Caco-2 (cell line): ENCODE results near the gene SLC7A5. TPM values are rescaled to one million over a fixed set of nuclear protein-coding genes. Genes with fewer than 3 reads are reported as not detected.

Source experiments
- BruUV-seq: library from RNA; stranded (reverse); fragments of 400-500 nt; replicated peaks from 2 replicates; lab custom pipeline; 2021; lab: Mats Ljungman, UMichigan
- CTCF ChIA-PET: fragments of 300-600 bp; sonication (Branson Sonifier 250); formaldehyde crosslinking; loops from one replicate; lab custom pipeline; 2022; ENCODE audit warnings: antibody characterized with exemption; lab: Charles Lee
- POLR2A ChIA-PET: fragments of 300-600 bp; sonication (Branson Sonifier 250); formaldehyde crosslinking; loops from one replicate; lab custom pipeline; 2022; ENCODE audit warnings: antibody characterized with exemption; lab: Charles Lee
- DNase-seq, 2 experiments: peaks; one replicate each; pipeline versions ENCODE4 v3.0.0 to v3.0.0-alpha.2; 2020 to 2022
- H3K27me3 ChIP-seq: replicated peaks from 2 replicates; pipeline ENCODE4 v1.6.0; 2011; ENCODE audit warnings: low read length; ENCODE audit not compliant: control insufficient read depth, insufficient read depth
- H3K36me3 ChIP-seq: 2 replicates; pipeline ENCODE4 v1.5.1; 2011; ENCODE audit warnings: low read length; ENCODE audit not compliant: control insufficient read depth, insufficient read depth
- H3K4me1 ChIP-seq: fragments of 250-450 bp; sonication (Bioruptor Pico); 2 replicates; pipeline ENCODE4 v1.5.1; 2020; ENCODE audit warnings: mild to moderate bottlenecking
- H3K4me3 ChIP-seq: 2 replicates; pipeline ENCODE4 v1.5.1; 2011; ENCODE audit warnings: low read depth, mild to moderate bottlenecking, control low read depth, low read length
- H3K9me3 ChIP-seq: fragments of 250-450 bp; sonication (Bioruptor Pico); 2 replicates; pipeline ENCODE4 v1.5.1; 2020; ENCODE audit warnings: mild to moderate bottlenecking, moderate library complexity
- H3K27ac Mint-ChIP-seq: one replicate; pipeline ENCODE4 v1.8.0; 2022; ENCODE audit warnings: mixed read lengths; ENCODE audit not compliant: unreplicated experiment
- H3K27me3 Mint-ChIP-seq: one replicate; pipeline ENCODE4 v1.8.0; 2022; ENCODE audit warnings: mixed read lengths; ENCODE audit not compliant: insufficient read depth, unreplicated experiment
- H3K36me3 Mint-ChIP-seq: one replicate; pipeline ENCODE4 v1.8.0; 2022; ENCODE audit warnings: mild to moderate bottlenecking, mixed read lengths; ENCODE audit not compliant: insufficient read depth, unreplicated experiment
- H3K4me1 Mint-ChIP-seq: one replicate; pipeline ENCODE4 v1.8.0; 2022; ENCODE audit warnings: low read depth, mixed read lengths; ENCODE audit not compliant: unreplicated experiment
- H3K4me3 Mint-ChIP-seq: one replicate; pipeline ENCODE4 v1.8.0; 2022; ENCODE audit warnings: mild to moderate bottlenecking, moderate library complexity, mixed read lengths; ENCODE audit not compliant: unreplicated experiment
- H3K9me3 Mint-ChIP-seq: one replicate; pipeline ENCODE4 v1.8.0; 2022; ENCODE audit warnings: mixed read lengths; ENCODE audit not compliant: unreplicated experiment
- CTCF ChIP-seq, 2 experiments: fragments of 200-600 bp in 1 of 2; IDR thresholded peaks; 1 replicate in 1 of 2; 2 replicates in 1 of 2; pipeline versions ENCODE4 v1.5.1 to v1.8.0; 2011 to 2022; ENCODE audit warnings: antibody characterized with exemption in 1 of 2, control low read depth in 1 of 2, inconsistent platforms in 1 of 2, low read depth in 1 of 2, low read length in 1 of 2, mild to moderate bottlenecking in 1 of 2, moderate library complexity in 1 of 2; ENCODE audit not compliant: insufficient read depth in 1 of 2, severe bottlenecking in 1 of 2, unreplicated experiment in 1 of 2
- intact Hi-C: fragments of 100-400 bp; cut with micrococcal nuclease; formaldehyde crosslinking; loops from one replicate; pipeline ENCODE4 v1.10.0; 2022; ENCODE audit not compliant: unreplicated experiment
- total RNA-seq: library from RNA; stranded (reverse); gene quantifications from 2 replicates; pipeline ENCODE4 v1.2.3, GENCODE V29; 2022

SLC7A5 gene
- total RNA-seq, 1 experiment from 2014 or later = 534 TPM

GRCh38 chr16:87853411-87854052 is 15.8 kb downstream of the SLC7A5 start:
- Mint-ChIP-seq H3K9me3 (no peaks in the 10 kb centered on the region), H3K27ac (peak overlapping the region; percentile 99), H3K36me3 (peaks cover 100% of the 10 kb centered on the region), H3K4me1 (peaks cover 52% of the 10 kb centered on the region), H3K27me3 (no peaks in the 10 kb centered on the region), H3K4me3 (peak overlapping the region; percentile 64)
- CTCF ChIA-PET = interaction anchor here (0.6 to 1.7 kb wide), 5 partner anchors 17 to 76 kb away, joined by 3 to 9 read pairs (median 5); no protein-coding TSS in a partner anchor
- peaks cover 5% of the 10 kb centered on the region; the same call in 1 of the 2 replicates for H3K36me3 ChIP-seq
- peak; percentile 93 to 95 for DNase-seq
- POLR2A ChIA-PET = interaction anchor here (0.7 to 3.3 kb wide), 7 partner anchors 13 to 98 kb away, joined by 3 to 38 read pairs (median 4); partner anchors contain the start of genes BANP and SLC7A5
- H3K4me1 ChIP-seq = peaks cover 72% of the 10 kb centered on the region
- TF ChIP-seq CTCF (IDR thresholded peaks at IDR 0.05; ENCODE audit: insufficient read depth in 1 of 2, low read depth in 1 of 2, low read length in 1 of 2, severe bottlenecking in 1 of 2, unreplicated experiment in 1 of 2) = no peak
- intact Hi-C loops = loop anchor here (5.0 kb wide), 1 partner anchor 94 kb away; no protein-coding TSS in a partner anchor
- no TSS peak for BruUV-seq
- no peaks in the 10 kb centered on the region for H3K9me3 ChIP-seq
- H3K27me3 ChIP-seq = no peaks in the 10 kb centered on the region
- peak overlapping the region; percentile 17; the same call in 1 of the 2 replicates for H3K4me3 ChIP-seq

- H3K36me3 Mint-ChIP-seq = peaks cover 100% of the 10 kb centered on the region
- H3K27ac Mint-ChIP-seq = peak overlapping the region; percentile 99
- Histone ChIP-seq H3K4me1 (peaks cover 68% of the 10 kb centered on the region), H3K36me3 (0 out of 2 replicates have a peak, but pooled peaks cover 5% of the 10 kb centered on the region), H3K27me3 (no peaks in the 10 kb centered on the region), H3K4me3 (no peak overlapping the region), H3K9me3 (no peaks in the 10 kb centered on the region)
- peak overlapping the region; percentile 64 for H3K4me3 Mint-ChIP-seq
- ChIA-PET POLR2A (interaction anchor here (0.5 to 3.3 kb wide), 4 partner anchors 12 to 537 kb away, joined by 3 to 38 read pairs (median 8); partner anchors contain the start of gene SLC7A5), CTCF (interaction anchor here (0.6 to 5.4 kb wide), 2 partner anchors 13 to 19 kb away, joined by 5 to 106 read pairs; partner anchors contain the start of gene SLC7A5)
- no peak for DNase-seq
- no peak for TF ChIP-seq CTCF (IDR thresholded peaks at IDR 0.05; ENCODE audit: insufficient read depth in 1 of 2, low read depth in 1 of 2, low read length in 1 of 2, severe bottlenecking in 1 of 2, unreplicated experiment in 1 of 2)
- H3K9me3 Mint-ChIP-seq = no peaks in the 10 kb centered on the region
- intact Hi-C loops = loop anchor here (2.0 to 5.0 kb wide), 2 partner anchors 73 to 96 kb away; no protein-coding TSS in a partner anchor
- H3K4me1 Mint-ChIP-seq = peaks cover 46% of the 10 kb centered on the region
- no TSS peak for BruUV-seq
- H3K27me3 Mint-ChIP-seq = no peaks in the 10 kb centered on the region
Observed at GRCh38 chr16:87851601-87852000, 17.7 kb downstream of the SLC7A5 start.

- intact Hi-C loops = loop anchor here (2.0 to 5.0 kb wide), 2 partner anchors 72 to 96 kb away; no protein-coding TSS in a partner anchor
- no peak for TF ChIP-seq CTCF (IDR thresholded peaks at IDR 0.05; ENCODE audit: insufficient read depth in 1 of 2, low read depth in 1 of 2, low read length in 1 of 2, severe bottlenecking in 1 of 2, unreplicated experiment in 1 of 2)
Observed at GRCh38 chr16:87851141-87851587, 18.1 kb downstream of the SLC7A5 start.

More at GRCh38 chr16:87851141-87851587, 18.1 kb downstream of the SLC7A5 start:
- Mint-ChIP-seq H3K4me3 (no peak overlapping the region), H3K27me3 (no peaks in the 10 kb centered on the region), H3K36me3 (peaks cover 100% of the 10 kb centered on the region), H3K4me1 (peaks cover 43% of the 10 kb centered on the region), H3K9me3 (no peaks in the 10 kb centered on the region), H3K27ac (peak overlapping the region; percentile 99)
- no peak overlapping the region for H3K4me3 ChIP-seq
- no peaks in the 10 kb centered on the region for H3K27me3 ChIP-seq
- peaks cover 63% of the 10 kb centered on the region for H3K4me1 ChIP-seq
- ChIA-PET CTCF (interaction anchor here (2.3 to 5.4 kb wide), 2 partner anchors 19 to 72 kb away, joined by 15 to 106 read pairs; partner anchors contain the start of gene SLC7A5), POLR2A (interaction anchor here (1.0 to 3.3 kb wide), 3 partner anchors 18 to 22 kb away, joined by 3 to 38 read pairs (median 6); partner anchors contain the start of gene SLC7A5)
- no peaks in the 10 kb centered on the region for H3K9me3 ChIP-seq
- no peak for DNase-seq
- BruUV-seq = no TSS peak
- 0 out of 2 replicates have a peak, but pooled peaks cover 4% of the 10 kb centered on the region for H3K36me3 ChIP-seq
